ENCODE data around the gene CD247. TPM values are rescaled to one million over a fixed set of nuclear protein-coding genes. Genes with fewer than 3 reads are reported as not detected.

The CD247 gene
- total and polyA plus RNA-seq, 10 donors: 15.8 to 67.1 (median 33.1) TPM

DNA sequence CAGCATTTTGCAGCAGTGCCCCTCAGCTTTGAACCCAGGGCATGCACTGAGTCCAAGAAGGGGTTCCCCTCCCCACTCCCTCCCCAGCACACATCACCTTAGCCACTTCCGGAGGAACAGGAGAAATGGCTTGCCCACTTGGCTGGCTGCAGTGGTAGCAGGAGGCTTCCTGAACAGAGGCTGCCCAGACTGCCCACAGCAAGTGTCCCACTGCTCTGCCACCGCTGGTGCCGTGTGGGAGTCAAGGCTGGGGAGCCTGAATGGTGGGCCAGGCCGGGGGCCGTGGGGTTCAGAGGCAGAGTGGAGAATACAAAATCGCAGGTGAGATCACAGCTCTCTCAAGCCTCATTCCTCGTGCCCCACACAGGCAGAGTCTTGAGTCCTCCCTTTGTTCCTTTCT, 34.5 kb downstream of the CD247 start:
- WGBS, 5 donors: 64 to 77% (median 71%) methylated on average over 6 to 7 of the region's 7 CpGs
- H3K9me3 ChIP-seq: no peaks in the 10 kb centered on the region

DNA sequence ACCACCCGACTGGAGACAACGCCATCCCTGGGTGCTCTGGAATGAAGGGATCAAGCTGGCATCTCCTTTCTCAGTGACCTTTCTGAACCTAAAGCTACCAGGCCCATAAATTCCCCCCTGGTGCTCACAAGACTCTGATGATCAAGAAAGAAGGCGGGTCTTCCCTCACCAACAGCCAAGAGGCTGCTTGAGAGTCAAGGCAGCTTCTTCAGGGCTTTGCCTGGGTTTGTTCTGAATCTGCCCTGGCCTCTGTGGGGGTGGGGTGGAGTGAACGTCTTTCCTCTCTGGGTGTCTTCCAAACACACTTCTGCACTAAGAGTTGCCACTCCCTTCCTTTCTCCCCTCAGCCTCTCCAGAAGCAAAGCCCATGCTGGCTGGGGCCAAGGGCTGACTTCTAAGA, 36.1 kb downstream of the CD247 start:
- no peaks in the 10 kb centered on the region for H3K36me3 ChIP-seq
- TF ChIP-seq, protein P1, sequence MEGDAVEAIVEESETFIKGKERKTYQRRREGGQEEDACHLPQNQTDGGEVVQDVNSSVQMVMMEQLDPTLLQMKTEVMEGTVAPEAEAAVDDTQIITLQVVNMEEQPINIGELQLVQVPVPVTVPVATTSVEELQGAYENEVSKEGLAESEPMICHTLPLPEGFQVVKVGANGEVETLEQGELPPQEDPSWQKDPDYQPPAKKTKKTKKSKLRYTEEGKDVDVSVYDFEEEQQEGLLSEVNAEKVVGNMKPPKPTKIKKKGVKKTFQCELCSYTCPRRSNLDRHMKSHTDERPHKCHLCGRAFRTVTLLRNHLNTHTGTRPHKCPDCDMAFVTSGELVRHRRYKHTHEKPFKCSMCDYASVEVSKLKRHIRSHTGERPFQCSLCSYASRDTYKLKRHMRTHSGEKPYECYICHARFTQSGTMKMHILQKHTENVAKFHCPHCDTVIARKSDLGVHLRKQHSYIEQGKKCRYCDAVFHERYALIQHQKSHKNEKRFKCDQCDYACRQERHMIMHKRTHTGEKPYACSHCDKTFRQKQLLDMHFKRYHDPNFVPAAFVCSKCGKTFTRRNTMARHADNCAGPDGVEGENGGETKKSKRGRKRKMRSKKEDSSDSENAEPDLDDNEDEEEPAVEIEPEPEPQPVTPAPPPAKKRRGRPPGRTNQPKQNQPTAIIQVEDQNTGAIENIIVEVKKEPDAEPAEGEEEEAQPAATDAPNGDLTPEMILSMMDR (IDR thresholded peaks at IDR 0.05 in 8 of 11, conservative IDR thresholded peaks at IDR 0.05 in 3 of 11): no peak
- TF ChIP-seq POLR2AphosphoS5 (IDR thresholded peaks at IDR 0.05) (no peak), POLR2A (IDR thresholded peaks at IDR 0.05) (no peak)
- no peaks in the 10 kb centered on the region for H3K27me3 ChIP-seq (replicated peaks in 1 of 7)
- 66 to 84% (median 71%) methylated on average over 4 of the region's 4 CpGs for WGBS, 5 donors
- H3K4me3 ChIP-seq: no peak overlapping the region
- peak overlapping the region in 3 of 8 donors; percentile 40 to 64 (median 58) for H3K27ac ChIP-seq
- intact Hi-C loops (cut with DNase I; ENCODE audit: low total_unique reads): no loop called here
- peaks cover 0 to 83% (median 12%) of the 10 kb centered on the region in 6 donors for H3K4me1 ChIP-seq
- no peak for DNase-seq
- no peaks in the 10 kb centered on the region for H3K9me3 ChIP-seq

More for the DNA sequence above, 34.5 kb downstream of the CD247 start:
- Histone ChIP-seq H3K4me3 (peak overlapping the region in 1 of 8 donors; percentile 26), H3K27me3 (replicated peaks in 1 of 7) (no peaks in the 10 kb centered on the region), H3K36me3 (no peaks in the 10 kb centered on the region), H3K27ac (peak overlapping the region in 3 of 8 donors; percentile 58 to 67 (median 64)), H3K4me1 (peaks cover 0 to 89% (median 16%) of the 10 kb centered on the region in 6 donors)
- DNase-seq: no peak
- TF ChIP-seq, protein P1 (IDR thresholded peaks at IDR 0.05 in 8 of 11, conservative IDR thresholded peaks at IDR 0.05 in 3 of 11): no peak
- no peak for TF ChIP-seq POLR2A (IDR thresholded peaks at IDR 0.05)
- peak in 1 of 3 donors; percentile 25 for TF ChIP-seq POLR2AphosphoS5 (IDR thresholded peaks at IDR 0.05)
- intact Hi-C loops (cut with DNase I; ENCODE audit: low total_unique reads): no loop called here

DNA sequence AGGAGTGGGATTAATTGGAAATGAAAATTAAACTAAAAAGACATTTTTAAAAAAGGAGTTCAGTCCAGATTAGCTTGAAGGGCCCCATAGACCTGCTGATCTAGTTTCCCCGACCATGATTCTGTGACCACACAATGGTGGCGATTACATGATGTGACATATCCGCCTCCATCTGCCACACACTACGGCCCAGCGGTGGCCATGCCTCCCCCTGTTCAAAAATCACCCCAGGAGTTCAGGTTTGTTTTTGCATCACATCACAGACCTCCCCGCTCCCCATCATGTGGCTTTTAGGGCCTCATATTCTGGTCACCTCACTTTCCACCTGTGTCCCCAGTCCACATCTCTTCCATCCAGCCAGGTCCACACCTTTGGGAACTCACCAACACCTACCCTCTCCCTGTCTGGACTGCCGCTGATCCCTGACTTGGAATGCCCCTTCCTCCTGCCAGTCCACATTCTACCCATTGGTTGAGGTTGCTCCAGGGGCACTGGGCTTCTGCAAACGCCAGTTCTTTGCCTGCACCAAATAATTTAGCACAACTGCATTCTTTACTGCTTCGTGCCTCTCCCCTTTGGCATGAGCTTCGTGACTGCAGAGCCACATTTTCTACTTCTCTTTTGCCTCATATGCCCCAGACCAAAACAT, 38.9 kb downstream of the CD247 start:
- no peaks in the 10 kb centered on the region for H3K36me3 ChIP-seq
- no peaks in the 10 kb centered on the region for H3K27me3 ChIP-seq (replicated peaks in 1 of 7)
- H3K9me3 ChIP-seq: no peaks in the 10 kb centered on the region
- intact Hi-C loops (cut with DNase I; ENCODE audit: low total_unique reads): no loop called here
- WGBS, 5 donors: 82 to 88% (median 86%) methylated on average over 10 of the region's 10 CpGs
- DNase-seq: no peak
- no peak overlapping the region for H3K4me3 ChIP-seq
- H3K4me1 ChIP-seq: peaks cover 0 to 72% (median 9%) of the 10 kb centered on the region in 6 donors
- H3K27ac ChIP-seq: peak overlapping the region in 3 of 8 donors; percentile 15 to 53 (median 24)
- TF ChIP-seq POLR2AphosphoS5 (IDR thresholded peaks at IDR 0.05) (no peak), POLR2A (IDR thresholded peaks at IDR 0.05) (no peak)
- TF ChIP-seq, protein P1 (IDR thresholded peaks at IDR 0.05 in 8 of 11, conservative IDR thresholded peaks at IDR 0.05 in 3 of 11): no peak

DNA sequence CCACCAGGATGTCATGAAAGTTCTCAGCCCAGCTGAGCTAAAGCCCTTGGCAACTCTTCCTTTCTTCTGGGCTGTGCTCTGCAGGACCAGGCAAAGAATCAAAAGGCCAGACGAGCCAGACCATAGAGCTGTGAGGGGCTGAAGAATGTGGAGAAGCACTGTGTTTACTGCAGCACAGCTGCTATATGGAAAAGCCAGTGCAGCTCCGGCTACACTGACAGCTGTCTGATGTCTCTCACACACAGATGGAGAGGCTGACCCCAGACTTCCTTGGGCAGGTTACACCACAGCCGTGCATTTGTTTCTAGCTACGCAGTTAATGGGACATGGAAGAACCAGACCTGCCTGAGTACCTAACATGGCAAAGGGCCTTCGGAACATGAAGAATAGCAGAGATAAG, 40.3 kb downstream of the CD247 start:
- peaks cover 0 to 72% (median 4%) of the 10 kb centered on the region in 6 donors for H3K4me1 ChIP-seq
- no peaks in the 10 kb centered on the region for H3K36me3 ChIP-seq
- no peaks in the 10 kb centered on the region for H3K9me3 ChIP-seq
- H3K27me3 ChIP-seq (replicated peaks in 1 of 7): no peaks in the 10 kb centered on the region
- WGBS, 5 donors: 71 to 95% (median 81%) methylated on average over 5 of the region's 5 CpGs
- no peak overlapping the region for H3K4me3 ChIP-seq
- intact Hi-C loops (cut with DNase I; ENCODE audit: low total_unique reads): no loop called here
- TF ChIP-seq POLR2A (IDR thresholded peaks at IDR 0.05): no peak
- TF ChIP-seq, protein P1 (IDR thresholded peaks at IDR 0.05 in 8 of 11, conservative IDR thresholded peaks at IDR 0.05 in 3 of 11): no peak
- TF ChIP-seq POLR2AphosphoS5 (IDR thresholded peaks at IDR 0.05): no peak
- DNase-seq: no peak
- H3K27ac ChIP-seq: peak overlapping the region in 1 of 8 donors; percentile 18
